ENCODE data around the gene RHOC.

Gene RHOC

GRCh38 chr1:112687785-112688496 lies 19.0 kb downstream of the RHOC start:
- Histone ChIP-seq H3K36me3 (ENCODE audit: insufficient read depth, low read length) (peaks cover 8% of the 10 kb centered on the region; the same call in 1 of the 2 replicates), H3K27me3 (ENCODE audit: insufficient read depth, low read length) (no peaks in the 10 kb centered on the region), H3K9me3 (ENCODE audit: low read length) (no peaks in the 10 kb centered on the region), H3K4me3 (ENCODE audit: low read depth, low read length, poor library complexity, severe bottlenecking) (no peak overlapping the region), H2AFZ (ENCODE audit: low read length) (no peak overlapping the region), H3K4me1 (ENCODE audit: insufficient read depth, low read length, severe bottlenecking) (no peaks in the 10 kb centered on the region), H3K79me2 (ENCODE audit: insufficient read depth, low read length) (no peaks in the 10 kb centered on the region), H3F3A (ENCODE audit: insufficient read depth, low read length) (no peaks in the 10 kb centered on the region), H3K9me2 (ENCODE audit: low read depth, low read length) (no peaks in the 10 kb centered on the region), H3K27ac (ENCODE audit: low read depth, low read length, poor library complexity, severe bottlenecking) (no peak overlapping the region), H3K4me2 (ENCODE audit: low read length) (no peak overlapping the region), H3K9ac (ENCODE audit: low read length) (no peak overlapping the region), H4K20me1 (ENCODE audit: insufficient read depth, low read length) (no peaks in the 10 kb centered on the region)
- TF ChIP-seq, protein P1, sequence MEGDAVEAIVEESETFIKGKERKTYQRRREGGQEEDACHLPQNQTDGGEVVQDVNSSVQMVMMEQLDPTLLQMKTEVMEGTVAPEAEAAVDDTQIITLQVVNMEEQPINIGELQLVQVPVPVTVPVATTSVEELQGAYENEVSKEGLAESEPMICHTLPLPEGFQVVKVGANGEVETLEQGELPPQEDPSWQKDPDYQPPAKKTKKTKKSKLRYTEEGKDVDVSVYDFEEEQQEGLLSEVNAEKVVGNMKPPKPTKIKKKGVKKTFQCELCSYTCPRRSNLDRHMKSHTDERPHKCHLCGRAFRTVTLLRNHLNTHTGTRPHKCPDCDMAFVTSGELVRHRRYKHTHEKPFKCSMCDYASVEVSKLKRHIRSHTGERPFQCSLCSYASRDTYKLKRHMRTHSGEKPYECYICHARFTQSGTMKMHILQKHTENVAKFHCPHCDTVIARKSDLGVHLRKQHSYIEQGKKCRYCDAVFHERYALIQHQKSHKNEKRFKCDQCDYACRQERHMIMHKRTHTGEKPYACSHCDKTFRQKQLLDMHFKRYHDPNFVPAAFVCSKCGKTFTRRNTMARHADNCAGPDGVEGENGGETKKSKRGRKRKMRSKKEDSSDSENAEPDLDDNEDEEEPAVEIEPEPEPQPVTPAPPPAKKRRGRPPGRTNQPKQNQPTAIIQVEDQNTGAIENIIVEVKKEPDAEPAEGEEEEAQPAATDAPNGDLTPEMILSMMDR (IDR thresholded peaks at IDR 0.05; ENCODE audit: low read length) = no peak
- TF ChIP-seq EZH2 (IDR thresholded peaks at IDR 0.05; ENCODE audit: borderline replicate concordance, low read length) = no peak

DNA sequence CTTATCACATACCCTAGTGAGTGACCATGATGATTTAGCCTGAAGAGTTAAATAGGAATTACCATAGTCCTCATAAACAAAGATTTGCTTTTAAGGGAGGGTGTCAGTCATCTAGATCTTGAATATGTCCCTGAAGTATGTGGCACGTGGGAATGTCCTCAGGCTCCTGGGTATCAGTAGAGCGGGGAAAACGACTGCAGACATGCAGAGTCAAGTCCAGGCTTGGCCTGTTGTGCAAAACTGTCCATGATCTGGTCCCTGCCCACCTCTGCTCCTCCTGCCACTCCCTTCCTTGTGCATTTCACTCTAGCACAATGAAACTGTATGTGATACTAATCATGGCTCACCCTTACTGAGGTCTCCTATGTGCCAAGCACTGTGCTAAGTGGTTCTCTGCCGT lies 19.6 kb downstream of the RHOC start:
- H3K9me2 ChIP-seq (ENCODE audit: low read depth, low read length) = no peaks in the 10 kb centered on the region
- H3K27ac ChIP-seq (ENCODE audit: low read depth, low read length, poor library complexity, severe bottlenecking) = no peak overlapping the region
- no peaks in the 10 kb centered on the region for H3K9me3 ChIP-seq (ENCODE audit: low read length)
- no peak overlapping the region for H3K9ac ChIP-seq (ENCODE audit: low read length)
- H3F3A ChIP-seq (ENCODE audit: insufficient read depth, low read length) = no peaks in the 10 kb centered on the region
- TF ChIP-seq, protein P1 (IDR thresholded peaks at IDR 0.05; ENCODE audit: low read length) = no peak
- no peak for TF ChIP-seq EZH2 (IDR thresholded peaks at IDR 0.05; ENCODE audit: borderline replicate concordance, low read length)
- peaks cover 8% of the 10 kb centered on the region; the same call in 1 of the 2 replicates for H3K36me3 ChIP-seq (ENCODE audit: insufficient read depth, low read length)
- H3K79me2 ChIP-seq (ENCODE audit: insufficient read depth, low read length) = no peaks in the 10 kb centered on the region
- H3K4me1 ChIP-seq (ENCODE audit: insufficient read depth, low read length, severe bottlenecking) = no peaks in the 10 kb centered on the region
- no peak overlapping the region for H3K4me2 ChIP-seq (ENCODE audit: low read length)
- no peak overlapping the region for H3K4me3 ChIP-seq (ENCODE audit: low read depth, low read length, poor library complexity, severe bottlenecking)
- no peak overlapping the region for H2AFZ ChIP-seq (ENCODE audit: low read length)
- H3K27me3 ChIP-seq (ENCODE audit: insufficient read depth, low read length) = no peaks in the 10 kb centered on the region
- H4K20me1 ChIP-seq (ENCODE audit: insufficient read depth, low read length) = no peaks in the 10 kb centered on the region

- Histone ChIP-seq H3K9ac (ENCODE audit: low read length) (no peak overlapping the region), H3K4me1 (ENCODE audit: insufficient read depth, low read length, severe bottlenecking) (no peaks in the 10 kb centered on the region), H3K27ac (ENCODE audit: low read depth, low read length, poor library complexity, severe bottlenecking) (no peak overlapping the region), H3K4me2 (ENCODE audit: low read length) (no peak overlapping the region), H3K27me3 (ENCODE audit: insufficient read depth, low read length) (no peaks in the 10 kb centered on the region), H3K9me2 (ENCODE audit: low read depth, low read length) (no peaks in the 10 kb centered on the region), H3K79me2 (ENCODE audit: insufficient read depth, low read length) (no peaks in the 10 kb centered on the region), H3K36me3 (ENCODE audit: insufficient read depth, low read length) (peaks cover 4% of the 10 kb centered on the region; the same call in 1 of the 2 replicates), H4K20me1 (ENCODE audit: insufficient read depth, low read length) (no peaks in the 10 kb centered on the region), H3F3A (ENCODE audit: insufficient read depth, low read length) (no peaks in the 10 kb centered on the region), H3K4me3 (ENCODE audit: low read depth, low read length, poor library complexity, severe bottlenecking) (no peak overlapping the region), H3K9me3 (ENCODE audit: low read length) (no peaks in the 10 kb centered on the region), H2AFZ (ENCODE audit: low read length) (no peak overlapping the region)
- TF ChIP-seq EZH2 (IDR thresholded peaks at IDR 0.05; ENCODE audit: borderline replicate concordance, low read length) = no peak
- TF ChIP-seq, protein P1 (IDR thresholded peaks at IDR 0.05; ENCODE audit: low read length) = no peak
Observed at GRCh38 chr1:112686835-112687234, 20.1 kb downstream of the RHOC start.
